PC-3 (cell line): ENCODE data around the gene INVS. TPM values are rescaled to one million over a fixed set of nuclear protein-coding genes. Genes with fewer than 3 reads are reported as not detected.
A peak's percentile ranks its signal among the peaks of the same experiment; 100 is the strongest.

Source experiments
- ATAC-seq: fragments of 200-7000 bp; cut with Tn5 transposase; 2 replicates; pipeline ENCODE4 v1.9.1; 2020; ENCODE audit warnings: mild to moderate bottlenecking, moderate library complexity
- Bru-seq: library from RNA; stranded (reverse); fragments of 400-500 nt; gene quantifications from one replicate; lab custom pipeline; 2021; lab: Mats Ljungman, UMichigan
- BruChase-seq, 2 experiments: library from RNA; stranded (reverse); fragments of 400-500 nt; gene quantifications; one replicate each; lab custom pipeline; 2021; lab: Mats Ljungman, UMichigan
- BruUV-seq: library from RNA; stranded (reverse); fragments of 400-500 nt; replicated peaks from 2 replicates; lab custom pipeline; 2021; lab: Mats Ljungman, UMichigan
- CTCF ChIA-PET: fragments of 300-600 bp; sonication (Branson Sonifier 250); formaldehyde crosslinking; loops from one replicate; lab custom pipeline; 2022; ENCODE audit warnings: antibody characterized with exemption; lab: Charles Lee
- POLR2A ChIA-PET: fragments of 300-600 bp; sonication (Branson Sonifier 250); formaldehyde crosslinking; loops from one replicate; lab custom pipeline; 2022; ENCODE audit warnings: antibody characterized with exemption; ENCODE audit not compliant: unreplicated experiment; lab: Charles Lee
- DNase-seq: peaks from one replicate; pipeline ENCODE4 v3.0.0-alpha.2; 2015
- H2AFZ ChIP-seq: fragments of 300-600 bp; sonication (generic); 2 replicates; pipeline ENCODE4 v1.6.0; 2016; ENCODE audit warnings: antibody characterized with exemption, low read length
- H3F3A ChIP-seq: fragments of 300-600 bp; sonication (generic); one replicate; pipeline ENCODE4 v1.6.0; 2017; ENCODE audit warnings: antibody characterized with exemption, low read length, control low read depth, mild to moderate bottlenecking; ENCODE audit not compliant: unreplicated experiment
- H3K27ac ChIP-seq: fragments of 300-600 bp; sonication (generic); 2 replicates; pipeline ENCODE4 v1.5.1; 2016; ENCODE audit warnings: mild to moderate bottlenecking, low read length
- H3K27me3 ChIP-seq: fragments of 300-600 bp; sonication (generic); 2 replicates; pipeline ENCODE4 v1.6.1; 2016; ENCODE audit warnings: low read length, mixed read lengths
- H3K36me3 ChIP-seq: fragments of 300-600 bp; sonication (generic); 2 replicates; pipeline ENCODE4 v1.6.1; 2016; ENCODE audit warnings: low read depth, mixed run types, low read length, mixed read lengths
- H3K4me1 ChIP-seq: fragments of 300-600 bp; sonication (generic); 2 replicates; pipeline ENCODE4 v1.5.1; 2016; ENCODE audit warnings: low read length; ENCODE audit not compliant: insufficient read depth
- H3K4me2 ChIP-seq: fragments of 300-600 bp; sonication (generic); 2 replicates; pipeline ENCODE4 v1.6.0; 2016; ENCODE audit warnings: low read length
- H3K4me3 ChIP-seq: fragments of 300-600 bp; sonication (generic); 2 replicates; pipeline ENCODE4 v1.5.1; 2016; ENCODE audit warnings: mild to moderate bottlenecking, low read length, mixed read lengths
- H3K79me2 ChIP-seq: fragments of 300-600 bp; sonication (generic); 2 replicates; pipeline ENCODE4 v1.6.1; 2017; ENCODE audit warnings: low read length, mixed read lengths
- H3K9ac ChIP-seq: fragments of 300-600 bp; sonication (generic); 2 replicates; pipeline ENCODE4 v1.6.0; 2016; ENCODE audit warnings: mild to moderate bottlenecking, low read length
- H3K9me2 ChIP-seq: fragments of 300-600 bp; sonication (generic); replicated peaks from 2 replicates; pipeline ENCODE4 v1.6.1; 2016; ENCODE audit warnings: mixed run types, low read length, mixed read lengths
- H3K9me3 ChIP-seq: fragments of 300-600 bp; sonication (generic); 2 replicates; pipeline ENCODE4 v1.6.1; 2016; ENCODE audit warnings: low read length, mixed read lengths
- H4K20me1 ChIP-seq: fragments of 300-600 bp; sonication (generic); 2 replicates; pipeline ENCODE4 v1.6.1; 2016; ENCODE audit warnings: low read length, mixed read lengths
- EZH2 ChIP-seq: fragments of 300-600 bp; sonication (generic); IDR thresholded peaks from one replicate; pipeline ENCODE4 v1.6.1; 2017; ENCODE audit warnings: antibody characterized with exemption, mild to moderate bottlenecking, low read length; ENCODE audit not compliant: unreplicated experiment
- EZH2phosphoT487 ChIP-seq: fragments of 300-600 bp; sonication (generic); IDR thresholded peaks from 2 replicates; pipeline ENCODE4 v1.6.1; 2018; ENCODE audit warnings: mild to moderate bottlenecking, antibody characterized with exemption, low read length, borderline replicate concordance
- intact Hi-C: fragments of 100-400 bp; cut with micrococcal nuclease; formaldehyde crosslinking; loops from 2 replicates; pipeline ENCODE4 v1.9.0; 2023
- long read RNA-seq: library from polyadenylated mRNA; unstranded; transcript quantifications from one replicate; pipeline ENCODE4 v2.0.0, GENCODE V29; 2021; ENCODE audit not compliant: unreplicated experiment
- total RNA-seq: library from RNA; depleted of rRNA; stranded (reverse); fragments of >200 nt; gene quantifications from 2 replicates; pipeline ENCODE4 v1.2.3, GENCODE V29; 2014; rRNA removed
- TF ChIP-seq, protein P1 (sequence below): fragments of 300-600 bp; sonication (generic); conservative IDR thresholded peaks from 2 replicates; pipeline ENCODE4 v1.5.1; 2017; ENCODE audit warnings: antibody characterized with exemption, low read depth, mild to moderate bottlenecking, low read length

INVS gene, protein sequence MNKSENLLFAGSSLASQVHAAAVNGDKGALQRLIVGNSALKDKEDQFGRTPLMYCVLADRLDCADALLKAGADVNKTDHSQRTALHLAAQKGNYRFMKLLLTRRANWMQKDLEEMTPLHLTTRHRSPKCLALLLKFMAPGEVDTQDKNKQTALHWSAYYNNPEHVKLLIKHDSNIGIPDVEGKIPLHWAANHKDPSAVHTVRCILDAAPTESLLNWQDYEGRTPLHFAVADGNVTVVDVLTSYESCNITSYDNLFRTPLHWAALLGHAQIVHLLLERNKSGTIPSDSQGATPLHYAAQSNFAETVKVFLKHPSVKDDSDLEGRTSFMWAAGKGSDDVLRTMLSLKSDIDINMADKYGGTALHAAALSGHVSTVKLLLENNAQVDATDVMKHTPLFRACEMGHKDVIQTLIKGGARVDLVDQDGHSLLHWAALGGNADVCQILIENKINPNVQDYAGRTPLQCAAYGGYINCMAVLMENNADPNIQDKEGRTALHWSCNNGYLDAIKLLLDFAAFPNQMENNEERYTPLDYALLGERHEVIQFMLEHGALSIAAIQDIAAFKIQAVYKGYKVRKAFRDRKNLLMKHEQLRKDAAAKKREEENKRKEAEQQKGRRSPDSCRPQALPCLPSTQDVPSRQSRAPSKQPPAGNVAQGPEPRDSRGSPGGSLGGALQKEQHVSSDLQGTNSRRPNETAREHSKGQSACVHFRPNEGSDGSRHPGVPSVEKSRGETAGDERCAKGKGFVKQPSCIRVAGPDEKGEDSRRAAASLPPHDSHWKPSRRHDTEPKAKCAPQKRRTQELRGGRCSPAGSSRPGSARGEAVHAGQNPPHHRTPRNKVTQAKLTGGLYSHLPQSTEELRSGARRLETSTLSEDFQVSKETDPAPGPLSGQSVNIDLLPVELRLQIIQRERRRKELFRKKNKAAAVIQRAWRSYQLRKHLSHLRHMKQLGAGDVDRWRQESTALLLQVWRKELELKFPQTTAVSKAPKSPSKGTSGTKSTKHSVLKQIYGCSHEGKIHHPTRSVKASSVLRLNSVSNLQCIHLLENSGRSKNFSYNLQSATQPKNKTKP
- total RNA-seq (8.9 and 9.6 TPM in 2 replicates), Bru-seq, nascent RNA (percentile 66 among the genes with signal in this experiment), BruChase-seq, experiment 1, labeled RNA remaining after a 6-hour chase (percentile 52 among the genes with signal in this experiment), BruChase-seq, experiment 2, labeled RNA remaining after a 2-hour chase (percentile 55 among the genes with signal in this experiment)
- long read RNA-seq, partial matches to known transcripts: 4 of 13 reads
- long read RNA-seq, other reads (novel, unspliced or antisense): 6 of 13 reads

DNA sequence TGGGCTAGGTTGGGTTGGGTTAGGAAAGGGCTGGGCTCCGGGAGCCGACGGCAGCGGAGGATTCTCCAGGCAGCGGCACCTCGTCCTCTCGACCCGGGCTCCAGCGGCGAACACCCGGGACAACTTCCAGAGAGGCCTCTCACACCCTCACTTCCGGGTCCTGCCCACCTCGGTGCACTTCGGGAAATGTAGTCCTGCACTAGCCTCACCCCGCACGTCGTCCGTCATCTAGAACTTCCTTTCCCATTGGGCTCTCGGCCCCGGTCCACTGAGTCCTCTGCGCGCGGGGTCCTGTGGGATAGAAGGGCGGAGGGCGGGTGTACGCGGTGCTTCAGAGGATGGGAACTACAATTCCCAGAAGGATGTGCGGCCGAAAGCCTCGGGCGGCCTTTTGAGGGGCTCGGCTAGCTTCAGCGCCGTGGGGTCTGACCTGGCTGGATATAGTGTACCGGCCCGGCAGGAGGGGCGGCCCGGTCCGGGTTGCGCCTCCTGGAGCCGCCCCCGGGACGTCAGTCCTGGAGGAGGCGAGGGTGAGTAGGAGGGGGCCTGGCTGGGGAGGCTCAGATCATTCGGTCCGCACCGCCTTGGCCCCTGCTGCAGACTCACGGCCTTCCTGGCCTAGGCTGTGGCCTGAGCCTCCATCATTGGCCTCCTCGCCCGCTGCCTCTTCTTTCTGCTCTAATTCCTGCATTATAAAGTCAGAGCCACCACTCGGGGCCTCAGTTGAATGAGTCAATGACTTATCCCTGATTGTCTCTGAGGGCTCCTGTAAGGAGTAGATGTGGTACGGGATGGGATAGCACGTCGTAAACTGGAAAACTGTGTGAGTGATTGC is at the start of gene INVS, which contains the start of gene ERP44:
Gene INVS (plus strand): TSS at position 357 of the 835 bp plus-strand sequence. CDS start 5,279 bp downstream, outside the sequence.
Gene ERP44 (minus strand): TSS at position 114 of the 835 bp plus-strand sequence. CDS start 160 bp downstream, outside the sequence.
- H3K4me1 ChIP-seq: peaks cover 28% of the 10 kb centered on the region
- H3K36me3 ChIP-seq: no peaks in the 10 kb centered on the region
- intact Hi-C loops: loop anchor here (2.0 to 10.0 kb wide), 2 partner anchors 70 to 126 kb away; no protein-coding TSS in a partner anchor
- H2AFZ ChIP-seq: peak within 1 kb of the TSS; percentile 97
- H3K27me3 ChIP-seq: no peaks in the 10 kb centered on the region
- CTCF ChIA-PET: no interaction called here
- H3K4me3 ChIP-seq: peak within 1 kb of the TSS; percentile 99
- peak within 1 kb of the TSS; percentile 71 for H3K27ac ChIP-seq
- H4K20me1 ChIP-seq: 0 out of 2 replicates have a peak, but pooled peaks cover 11% of the 10 kb centered on the region
- H3K4me2 ChIP-seq: peak within 1 kb of the TSS; percentile 98
- no peaks in the 10 kb centered on the region for H3K9me3 ChIP-seq
- TF ChIP-seq, protein P1, sequence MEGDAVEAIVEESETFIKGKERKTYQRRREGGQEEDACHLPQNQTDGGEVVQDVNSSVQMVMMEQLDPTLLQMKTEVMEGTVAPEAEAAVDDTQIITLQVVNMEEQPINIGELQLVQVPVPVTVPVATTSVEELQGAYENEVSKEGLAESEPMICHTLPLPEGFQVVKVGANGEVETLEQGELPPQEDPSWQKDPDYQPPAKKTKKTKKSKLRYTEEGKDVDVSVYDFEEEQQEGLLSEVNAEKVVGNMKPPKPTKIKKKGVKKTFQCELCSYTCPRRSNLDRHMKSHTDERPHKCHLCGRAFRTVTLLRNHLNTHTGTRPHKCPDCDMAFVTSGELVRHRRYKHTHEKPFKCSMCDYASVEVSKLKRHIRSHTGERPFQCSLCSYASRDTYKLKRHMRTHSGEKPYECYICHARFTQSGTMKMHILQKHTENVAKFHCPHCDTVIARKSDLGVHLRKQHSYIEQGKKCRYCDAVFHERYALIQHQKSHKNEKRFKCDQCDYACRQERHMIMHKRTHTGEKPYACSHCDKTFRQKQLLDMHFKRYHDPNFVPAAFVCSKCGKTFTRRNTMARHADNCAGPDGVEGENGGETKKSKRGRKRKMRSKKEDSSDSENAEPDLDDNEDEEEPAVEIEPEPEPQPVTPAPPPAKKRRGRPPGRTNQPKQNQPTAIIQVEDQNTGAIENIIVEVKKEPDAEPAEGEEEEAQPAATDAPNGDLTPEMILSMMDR: no peak
- no peak for TF ChIP-seq EZH2
- TF ChIP-seq EZH2phosphoT487: no peak
- DNase-seq (peak; percentile 97), ATAC-seq (peak; percentile 93)
- POLR2A ChIA-PET: interaction anchor here (0.5 kb wide), 1 partner anchor 327 kb away, joined by 16 read pairs; no protein-coding TSS in a partner anchor
- H3F3A ChIP-seq: no peaks in the 10 kb centered on the region
- H3K79me2 ChIP-seq: peaks cover 53% of the 10 kb centered on the region
- BruUV-seq: no TSS peak
- no peaks in the 10 kb centered on the region for H3K9me2 ChIP-seq
- peak within 1 kb of the TSS; percentile 82 for H3K9ac ChIP-seq

DNA sequence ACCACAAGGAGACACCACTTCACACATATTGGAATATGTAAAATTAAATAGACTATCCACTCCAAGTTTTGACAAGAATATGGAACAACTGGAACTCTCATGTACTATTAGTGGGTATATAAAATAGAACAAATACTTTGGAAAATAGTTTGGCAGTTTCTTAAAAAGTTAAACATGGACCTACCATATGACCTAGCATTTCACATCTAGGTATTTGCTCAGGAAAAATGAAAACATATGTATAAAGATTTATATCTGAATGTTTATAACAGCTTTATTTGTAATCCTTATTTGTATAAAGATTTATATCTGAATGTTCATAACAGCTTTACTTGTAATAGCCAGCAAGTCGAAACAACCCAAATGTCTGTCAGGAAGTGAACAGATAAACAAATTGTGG is 49.5 kb upstream of the INVS start:
- intact Hi-C loops: no loop called here
- no TSS peak for BruUV-seq
- DNase-seq (no peak), ATAC-seq (no peak)
- no peaks in the 10 kb centered on the region for H4K20me1 ChIP-seq
- peaks cover 16% of the 10 kb centered on the region for H3K36me3 ChIP-seq
- H2AFZ ChIP-seq: no peak overlapping the region
- no peaks in the 10 kb centered on the region for H3K9me3 ChIP-seq
- no peak overlapping the region for H3K4me3 ChIP-seq
- TF ChIP-seq EZH2phosphoT487: no peak
- TF ChIP-seq, protein P1: no peak
- no peak for TF ChIP-seq EZH2
- ChIA-PET POLR2A (no interaction called here), CTCF (no interaction called here)
- H3K79me2 ChIP-seq: peaks cover 5% of the 10 kb centered on the region; the same call in 1 of the 2 replicates
- H3K9me2 ChIP-seq: no peaks in the 10 kb centered on the region
- no peak overlapping the region for H3K27ac ChIP-seq
- H3K4me1 ChIP-seq: no peaks in the 10 kb centered on the region
- H3K27me3 ChIP-seq: no peaks in the 10 kb centered on the region
- H3K9ac ChIP-seq: no peak overlapping the region
- H3F3A ChIP-seq: no peaks in the 10 kb centered on the region
- H3K4me2 ChIP-seq: no peak overlapping the region
